Measurements from ENCODE around the gene ITGB5.

Gene ITGB5

DNA sequence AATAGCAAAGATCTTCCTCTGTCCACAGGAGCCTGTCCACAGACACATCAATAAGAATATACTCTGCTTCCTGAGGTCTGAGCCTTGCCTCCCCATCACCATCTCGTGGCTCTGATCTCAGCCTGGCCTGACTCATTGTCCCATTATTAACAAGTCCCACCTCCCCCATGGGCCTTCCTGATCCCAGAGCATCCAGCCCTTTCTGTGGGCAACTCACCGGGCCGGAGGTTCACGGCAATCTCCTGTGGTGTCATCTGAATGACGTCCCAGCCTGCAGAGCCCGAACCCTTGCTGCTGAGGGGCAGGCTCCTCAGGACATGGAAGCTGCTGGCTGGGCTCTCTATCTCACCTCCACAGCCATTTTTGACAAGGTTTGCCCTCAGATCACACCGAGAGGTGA, 28.1 kb downstream of the ITGB5 start:
- DNase-seq (ENCODE audit: extremely low read depth, low read depth) = no peak
- TF ChIP-seq, protein P1, sequence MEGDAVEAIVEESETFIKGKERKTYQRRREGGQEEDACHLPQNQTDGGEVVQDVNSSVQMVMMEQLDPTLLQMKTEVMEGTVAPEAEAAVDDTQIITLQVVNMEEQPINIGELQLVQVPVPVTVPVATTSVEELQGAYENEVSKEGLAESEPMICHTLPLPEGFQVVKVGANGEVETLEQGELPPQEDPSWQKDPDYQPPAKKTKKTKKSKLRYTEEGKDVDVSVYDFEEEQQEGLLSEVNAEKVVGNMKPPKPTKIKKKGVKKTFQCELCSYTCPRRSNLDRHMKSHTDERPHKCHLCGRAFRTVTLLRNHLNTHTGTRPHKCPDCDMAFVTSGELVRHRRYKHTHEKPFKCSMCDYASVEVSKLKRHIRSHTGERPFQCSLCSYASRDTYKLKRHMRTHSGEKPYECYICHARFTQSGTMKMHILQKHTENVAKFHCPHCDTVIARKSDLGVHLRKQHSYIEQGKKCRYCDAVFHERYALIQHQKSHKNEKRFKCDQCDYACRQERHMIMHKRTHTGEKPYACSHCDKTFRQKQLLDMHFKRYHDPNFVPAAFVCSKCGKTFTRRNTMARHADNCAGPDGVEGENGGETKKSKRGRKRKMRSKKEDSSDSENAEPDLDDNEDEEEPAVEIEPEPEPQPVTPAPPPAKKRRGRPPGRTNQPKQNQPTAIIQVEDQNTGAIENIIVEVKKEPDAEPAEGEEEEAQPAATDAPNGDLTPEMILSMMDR (IDR thresholded peaks at IDR 0.05; ENCODE audit: low read depth, low read length) = no peak

DNA sequence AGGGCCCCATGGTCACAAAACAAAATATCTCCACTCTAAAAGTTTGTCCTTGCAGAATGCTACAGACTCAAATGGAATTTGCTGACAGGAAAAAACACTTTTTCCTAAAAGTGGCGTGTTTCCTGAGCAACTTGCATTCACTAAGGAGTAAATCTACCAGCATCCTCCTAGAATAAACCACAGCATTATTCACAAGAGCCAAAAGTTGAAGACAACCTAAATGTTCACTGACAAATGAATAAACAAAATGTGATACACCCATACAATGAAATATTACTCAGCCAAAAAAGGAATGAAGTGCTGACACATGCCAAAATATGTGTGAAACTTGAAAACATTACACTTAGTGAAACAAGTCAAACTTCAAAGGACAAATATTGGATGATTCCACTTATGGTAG, 28.9 kb downstream of the ITGB5 start:
- TF ChIP-seq, protein P1 (IDR thresholded peaks at IDR 0.05; ENCODE audit: low read depth, low read length) = no peak
- no peak for DNase-seq (ENCODE audit: extremely low read depth, low read depth)

DNA sequence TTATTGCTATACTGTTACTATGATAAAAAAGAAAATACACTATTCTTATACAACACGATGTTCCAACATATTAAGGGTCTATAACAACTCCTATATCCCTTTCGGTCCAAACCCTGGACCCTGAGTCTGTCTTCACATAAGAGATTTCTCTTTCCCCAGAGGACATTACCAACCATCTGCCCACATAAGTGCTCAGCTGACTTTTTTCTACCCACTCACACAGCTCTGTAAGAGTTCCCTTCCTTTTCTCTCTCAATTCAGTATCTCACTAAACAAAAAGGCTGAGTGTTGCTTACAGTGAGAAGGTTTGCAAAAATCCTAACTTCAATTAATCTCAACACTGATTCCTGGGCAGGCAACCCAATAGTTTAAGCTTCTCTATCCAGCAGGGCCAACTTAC, 30.5 kb downstream of the ITGB5 start:
- DNase-seq (ENCODE audit: extremely low read depth, low read depth) = no peak
- TF ChIP-seq, protein P1 (IDR thresholded peaks at IDR 0.05; ENCODE audit: low read depth, low read length) = no peak

DNA sequence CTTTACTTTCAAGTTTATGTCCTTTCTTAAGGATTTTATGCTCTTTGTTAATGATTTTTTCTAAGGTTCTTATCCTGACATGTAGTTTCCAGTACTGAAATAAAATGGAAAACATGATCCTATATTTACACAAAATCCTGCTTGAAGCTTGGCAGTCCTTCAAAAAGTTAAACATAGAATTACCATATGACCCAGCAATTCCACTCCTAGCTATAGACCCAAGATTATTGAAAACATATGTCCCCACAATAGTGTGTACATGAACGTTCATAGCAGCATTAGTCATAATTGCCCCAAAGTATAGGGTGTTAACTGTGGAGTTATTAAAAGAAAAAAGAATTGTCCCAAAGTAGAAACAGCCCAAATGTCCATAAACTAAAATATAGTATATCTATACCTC, 33.2 kb downstream of the ITGB5 start:
- DNase-seq (ENCODE audit: extremely low read depth, low read depth) = peak; percentile 56

DNA sequence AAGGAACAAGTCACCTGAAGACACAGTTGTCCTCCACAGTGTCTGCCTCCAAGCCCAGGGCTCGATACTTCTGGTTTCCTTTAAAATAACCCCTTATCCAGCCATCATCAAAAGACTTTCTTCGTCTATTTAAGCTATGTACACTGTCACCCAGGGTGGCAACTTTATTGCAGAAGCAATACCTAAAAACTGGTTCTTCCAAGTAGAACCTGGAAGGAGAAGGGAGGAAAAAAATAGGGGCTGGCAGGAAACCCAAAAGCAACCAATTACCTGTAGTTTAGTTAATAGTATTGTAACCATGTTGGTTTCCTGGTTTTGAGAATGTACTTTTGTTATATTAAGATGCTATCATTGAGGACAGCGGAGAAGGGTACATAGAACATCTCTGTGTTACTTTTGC, 33.7 kb downstream of the ITGB5 start:
- no peak for DNase-seq (ENCODE audit: extremely low read depth, low read depth)
- TF ChIP-seq, protein P1 (IDR thresholded peaks at IDR 0.05; ENCODE audit: low read depth, low read length) = no peak

More for the DNA sequence above, 33.2 kb downstream of the ITGB5 start:
- TF ChIP-seq, protein P1 (IDR thresholded peaks at IDR 0.05; ENCODE audit: low read depth, low read length) = no peak

DNA sequence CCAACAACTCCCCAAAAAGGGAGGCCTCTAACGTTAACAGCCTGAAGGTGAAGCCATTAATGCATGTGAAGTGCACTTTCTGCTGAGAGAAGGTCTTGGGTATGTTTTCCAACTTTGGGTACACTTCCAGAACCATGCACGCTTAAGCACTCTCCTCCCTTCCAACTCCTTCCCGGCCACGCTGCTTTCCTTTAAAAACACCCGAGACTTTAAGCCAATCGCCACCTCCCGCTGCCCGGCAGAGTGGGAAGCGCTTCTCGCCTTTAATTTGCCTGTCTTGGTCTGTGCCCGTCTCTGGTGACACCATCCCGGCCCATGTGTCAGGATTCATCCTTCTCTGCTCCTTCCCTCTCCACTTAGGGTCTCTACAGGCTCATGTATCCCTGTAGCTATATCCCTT, 35.3 kb downstream of the ITGB5 start:
- no peak for DNase-seq (ENCODE audit: extremely low read depth, low read depth)
- TF ChIP-seq, protein P1 (IDR thresholded peaks at IDR 0.05; ENCODE audit: low read depth, low read length) = no peak

DNA sequence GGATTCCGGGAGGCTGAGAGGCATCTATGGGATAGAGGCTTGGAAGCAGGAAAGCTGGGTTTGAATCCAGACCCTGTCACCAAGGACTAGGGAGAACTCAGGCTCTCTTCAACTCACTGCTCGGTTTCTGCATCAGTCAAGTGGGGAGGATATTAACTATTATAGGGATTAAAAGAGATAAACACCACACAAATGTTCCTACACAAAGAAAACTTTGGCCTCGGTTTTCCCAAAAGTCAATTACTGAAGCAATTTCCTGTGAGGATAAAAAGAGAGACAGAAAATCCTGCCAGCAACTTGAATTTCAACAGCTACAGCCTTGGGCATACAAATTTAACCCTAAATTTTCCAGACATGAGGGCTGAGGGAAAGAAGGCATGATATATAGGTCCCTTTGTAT, 36.0 kb downstream of the ITGB5 start:
- DNase-seq (ENCODE audit: extremely low read depth, low read depth) = no peak
- TF ChIP-seq, protein P1 (IDR thresholded peaks at IDR 0.05; ENCODE audit: low read depth, low read length) = no peak
